Measurements from ENCODE around the gene CXCL13. TPM values are rescaled to one million over a fixed set of nuclear protein-coding genes. Genes with fewer than 3 reads are reported as not detected.
"Not testable (repeated sequence)": the region's sequence is repeated elsewhere in the genome, so short reads cannot be mapped to it uniquely, and the experiment has no call there.

The CXCL13 gene
- total RNA-seq, 1 donor from 2014 or later = 2.4 TPM

- no peak for DNase-seq (ENCODE audit: low spot score)
These were observed 3.9 kb upstream of the CXCL13 start for GRCh38 chr4:77601614-77602187.

- DNase-seq (ENCODE audit: low spot score) = no peak
These were observed 7.6 kb downstream of the CXCL13 start for GRCh38 chr4:77613267-77613666.

DNA sequence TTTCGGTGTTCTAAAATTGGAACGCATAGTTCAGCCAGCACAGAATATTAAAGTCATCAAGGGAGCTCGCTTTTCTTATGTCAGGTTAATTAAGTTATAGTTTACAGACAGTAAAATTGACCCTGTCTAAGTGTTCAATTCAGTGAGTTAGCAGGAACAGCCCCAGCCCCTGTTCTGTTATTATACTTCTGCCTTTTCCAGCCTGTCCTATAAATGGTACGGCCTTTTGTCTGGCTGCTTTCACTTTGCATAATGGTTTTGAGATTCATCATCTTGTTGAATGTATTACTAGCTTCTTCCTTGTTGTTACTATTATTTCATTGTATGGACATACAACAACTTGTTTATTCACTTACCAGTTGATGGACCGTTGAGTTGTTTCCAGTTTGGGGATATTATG, 9.5 kb downstream of the CXCL13 start:
- no peak for DNase-seq (ENCODE audit: low spot score)

DNA sequence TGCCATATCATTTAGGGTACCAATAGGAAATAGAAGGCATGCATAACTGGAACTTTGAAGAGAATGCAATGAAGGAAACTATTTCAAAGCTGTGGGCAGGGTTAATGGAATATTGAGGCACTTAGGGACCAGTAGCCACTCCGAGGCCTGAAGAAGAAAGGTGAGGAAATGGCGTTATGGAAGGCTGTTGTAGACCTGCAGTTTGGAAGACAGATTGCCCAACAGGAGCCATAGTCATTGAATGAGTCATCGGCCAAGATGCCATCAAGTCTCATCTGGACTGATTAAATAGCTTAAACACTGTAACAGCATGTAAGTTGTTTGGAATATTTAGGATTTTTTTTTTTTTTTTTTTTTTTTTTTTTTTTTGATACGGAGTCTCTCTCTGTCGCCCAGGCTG, 11.6 kb downstream of the CXCL13 start:
- no peak for DNase-seq (ENCODE audit: low spot score)

GRCh38 chr4:77618383-77619241, 13.0 kb downstream of the CXCL13 start:
- DNase-seq (ENCODE audit: low spot score) = peak; percentile 81

- DNase-seq (ENCODE audit: low spot score) = no peak
These were observed 13.8 kb downstream of the CXCL13 start for GRCh38 chr4:77619408-77619807.

DNA sequence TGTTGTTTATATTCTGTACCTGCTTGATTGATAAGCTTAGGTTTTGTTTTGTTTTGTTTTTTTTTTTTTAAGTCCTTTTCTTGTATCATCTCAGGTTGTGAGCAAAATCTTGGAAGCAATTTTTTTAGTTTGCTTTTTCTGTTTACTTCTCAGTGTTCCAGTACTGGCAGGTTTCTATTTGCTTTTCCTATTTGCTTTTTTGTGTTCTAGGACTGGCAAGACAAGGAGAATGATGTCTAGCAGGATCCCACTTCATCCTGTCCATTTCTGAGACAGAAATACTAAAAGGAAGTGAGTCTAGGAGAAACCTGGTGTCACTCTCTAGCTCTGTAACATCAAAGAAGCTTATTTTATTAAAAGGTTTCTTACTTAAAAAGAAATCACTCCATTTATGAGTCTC, 15.6 kb downstream of the CXCL13 start:
- no peak for DNase-seq (ENCODE audit: low spot score)

DNA sequence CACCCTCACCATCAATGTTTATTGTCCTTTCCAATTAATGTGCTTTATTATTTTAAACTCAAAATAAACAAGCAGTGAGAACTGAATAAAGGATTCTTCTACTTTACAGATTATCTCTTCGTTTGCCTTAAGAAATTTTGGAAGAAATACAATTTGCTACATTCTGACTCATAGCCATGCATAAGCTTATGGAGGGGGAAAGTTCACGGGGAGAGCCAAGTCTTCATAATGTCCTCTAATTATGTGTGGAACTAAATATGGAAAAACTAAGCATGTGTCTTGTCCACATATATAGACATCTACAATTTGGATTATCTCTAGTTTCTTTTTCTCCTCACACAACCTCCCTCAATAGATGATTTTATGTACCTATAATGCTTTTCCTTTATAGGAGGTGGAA, 17.5 kb downstream of the CXCL13 start:
- DNase-seq (ENCODE audit: low spot score) = no peak

GRCh38 chr4:77624213-77624612, 18.6 kb downstream of the CXCL13 start:
- no peak for DNase-seq (ENCODE audit: low spot score)

DNA sequence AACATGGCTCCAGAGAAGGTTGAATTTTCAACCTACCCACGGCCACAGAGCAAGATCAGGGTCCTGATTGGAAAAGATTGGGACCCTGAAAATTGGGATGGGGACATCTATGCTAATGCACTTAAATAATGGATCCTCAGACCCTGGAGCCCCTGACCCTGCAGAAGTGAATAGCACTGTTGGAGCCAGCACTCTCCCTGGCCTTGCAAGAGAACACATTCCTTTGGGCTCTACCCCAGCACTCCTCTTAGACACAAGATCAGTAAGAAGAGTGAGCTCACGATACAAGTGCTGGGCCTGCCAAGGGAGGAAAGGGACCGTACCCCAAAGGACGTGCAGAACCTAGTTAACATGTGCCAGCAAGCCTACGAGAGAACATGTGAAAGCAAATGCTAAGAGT, 19.9 kb downstream of the CXCL13 start:
- no peak for DNase-seq (ENCODE audit: low spot score)

GRCh38 chr4:77629885-77630284, 24.3 kb downstream of the CXCL13 start:
- DNase-seq (ENCODE audit: low spot score) = no peak

DNA sequence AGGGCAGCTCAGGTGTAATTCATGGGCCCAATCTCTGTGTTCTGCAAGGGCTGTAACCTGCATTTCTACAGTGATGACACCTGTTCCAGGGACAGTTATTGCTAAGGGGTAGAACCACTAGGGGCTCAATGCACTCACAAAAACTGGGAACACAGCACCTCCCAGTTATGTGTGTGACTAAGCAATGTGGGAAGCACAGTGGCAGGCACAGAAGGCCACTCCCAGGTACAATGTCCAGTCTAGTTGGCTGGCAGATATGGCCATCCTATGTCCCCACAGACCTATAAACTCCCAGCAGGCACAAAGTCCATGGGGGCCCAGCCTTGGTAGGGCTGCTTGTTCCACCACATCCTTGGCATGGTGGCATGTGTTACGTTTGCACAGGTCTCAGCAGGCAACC, 25.7 kb downstream of the CXCL13 start:
- no peak for DNase-seq (ENCODE audit: low spot score)

DNA sequence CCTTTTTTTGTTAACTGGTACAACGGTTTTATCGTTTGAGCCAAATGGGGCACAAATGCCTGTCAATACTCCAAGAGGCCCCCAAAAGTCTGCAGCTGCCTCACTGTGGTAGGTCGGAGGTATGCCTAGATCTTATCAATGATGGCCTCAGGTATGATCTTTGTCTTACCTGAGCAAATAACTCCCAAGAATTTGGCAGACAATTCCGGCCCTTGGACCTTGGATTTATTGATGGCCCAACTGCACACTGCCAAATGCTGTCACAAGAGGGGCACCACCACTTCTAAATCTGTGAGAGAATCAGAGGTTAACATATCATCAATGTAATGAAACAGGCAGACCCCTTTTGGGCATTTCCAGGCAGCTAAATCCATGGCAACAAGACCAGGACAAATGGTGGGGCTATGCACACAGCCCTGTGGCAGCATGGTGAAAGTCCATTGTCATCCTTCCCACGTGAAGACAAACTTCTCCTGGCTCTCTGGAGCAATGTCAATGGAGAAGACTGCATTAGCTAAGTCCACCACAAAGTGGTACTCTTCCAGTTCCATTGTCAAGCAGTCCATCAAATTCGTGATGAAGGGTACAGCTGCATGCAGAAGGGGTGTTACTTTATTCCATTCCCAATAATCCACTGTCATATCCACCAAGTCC, 28.6 kb downstream of the CXCL13 start:
- no peak for DNase-seq (ENCODE audit: low spot score)

- no peak for DNase-seq (ENCODE audit: low spot score)
These were observed 29.6 kb downstream of the CXCL13 start for GRCh38 chr4:77635246-77635645.

GRCh38 chr4:77635876-77636275, 30.3 kb downstream of the CXCL13 start:
- DNase-seq (ENCODE audit: low spot score) = no peak

DNA sequence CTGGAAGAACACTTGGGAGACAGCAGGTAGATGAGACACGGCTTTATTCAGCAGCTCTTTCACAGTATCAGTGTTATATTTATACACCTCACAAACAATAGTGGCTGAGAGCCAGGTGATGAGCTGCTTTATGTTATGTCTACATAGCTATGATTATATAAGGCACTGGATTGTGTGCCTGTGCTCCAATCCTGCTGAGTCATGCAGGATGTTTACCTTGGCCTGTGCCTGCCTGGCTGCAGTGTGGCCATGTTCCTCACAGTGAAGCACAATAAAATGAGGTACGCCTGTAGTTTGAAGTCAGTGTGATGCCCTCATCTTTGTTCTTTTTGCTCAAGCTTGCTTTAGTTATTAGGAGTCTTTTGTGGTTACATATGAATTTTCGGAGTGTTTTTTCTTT, 31.3 kb downstream of the CXCL13 start:
- DNase-seq (ENCODE audit: low spot score) = no peak

GRCh38 chr4:77644069-77644468, 38.4 kb downstream of the CXCL13 start:
- DNase-seq (ENCODE audit: low spot score) = not testable (repeated sequence)

DNA sequence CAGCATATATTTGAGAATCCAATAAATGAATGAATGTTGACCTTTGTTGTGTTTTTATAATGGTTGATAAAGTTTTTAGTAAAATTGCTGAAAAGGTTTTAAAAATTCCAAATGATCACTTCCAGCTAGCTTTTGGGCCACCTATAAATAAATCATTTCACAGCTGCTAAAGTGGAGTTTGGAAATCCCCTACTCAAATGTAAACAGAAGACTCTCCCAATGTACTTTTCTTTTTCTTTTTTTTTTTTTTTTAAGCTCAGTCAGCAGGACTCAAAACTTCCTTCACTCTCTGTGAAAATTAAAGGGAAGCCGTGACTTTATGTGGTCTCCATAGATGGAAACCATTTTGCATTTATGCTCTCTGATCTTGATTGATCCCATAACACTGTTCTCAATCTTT, 45.2 kb downstream of the CXCL13 start:
- DNase-seq (ENCODE audit: low spot score) = no peak

GRCh38 chr4:77651820-77652219, 46.2 kb downstream of the CXCL13 start:
- no peak for DNase-seq (ENCODE audit: low spot score)

DNA sequence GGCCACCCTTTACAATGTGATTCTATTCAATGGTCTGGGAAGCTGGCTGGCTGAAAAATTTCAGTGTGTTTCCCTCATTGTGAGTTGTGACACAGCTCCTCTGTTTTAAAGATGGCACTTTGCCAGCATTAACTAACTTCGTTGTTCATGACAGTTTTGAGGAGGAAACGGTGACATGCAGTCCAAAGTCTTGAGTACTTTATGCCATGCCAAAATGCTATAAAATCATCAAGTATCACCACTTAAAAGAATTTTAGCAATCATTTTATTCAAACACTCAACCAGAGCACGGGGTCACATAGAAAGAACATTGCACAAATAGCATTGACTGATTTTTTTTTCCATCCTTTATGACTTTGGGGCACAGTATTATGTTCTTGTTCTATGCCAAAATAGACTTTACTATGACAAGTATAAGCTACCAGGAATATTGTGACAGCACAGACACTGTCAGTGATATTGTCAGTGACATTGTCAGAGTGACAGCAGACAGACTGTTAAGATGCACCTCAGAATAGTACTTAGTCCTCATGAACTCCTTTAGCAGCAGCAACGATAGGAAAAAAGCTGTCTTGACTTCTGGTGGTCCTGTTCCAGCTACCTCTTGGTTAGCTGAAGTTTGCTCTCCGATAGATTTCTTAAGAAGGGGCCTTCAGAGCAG, 46.7 kb downstream of the CXCL13 start:
- DNase-seq (ENCODE audit: low spot score) = no peak

DNA sequence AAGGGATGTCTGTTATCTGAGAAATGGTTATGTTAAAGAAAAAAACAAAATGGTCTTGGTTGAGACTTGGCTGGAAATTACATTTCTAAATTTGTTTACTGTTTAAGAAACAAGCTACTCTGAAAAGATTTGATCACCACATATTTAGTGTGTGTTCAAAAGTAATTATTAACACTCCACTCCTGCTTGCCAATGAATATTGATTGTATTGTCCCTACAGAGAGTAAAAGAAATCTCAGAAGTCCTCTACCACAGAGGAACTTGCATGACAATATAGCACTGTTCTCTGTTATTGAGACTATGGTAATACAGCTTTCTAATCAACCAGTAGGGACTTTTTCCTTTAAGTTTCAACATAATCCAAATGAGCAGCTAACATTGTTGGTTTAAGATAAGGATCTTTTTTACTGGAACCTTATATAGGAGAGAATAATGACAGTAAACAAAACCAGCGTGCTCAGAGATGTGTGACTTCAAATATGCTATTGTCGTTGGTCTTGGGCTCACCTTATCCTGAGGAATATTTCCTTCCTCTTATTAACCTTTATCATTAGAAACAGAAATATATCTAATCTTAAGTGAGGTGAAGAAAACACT, 47.6 kb downstream of the CXCL13 start:
- DNase-seq (ENCODE audit: low spot score) = no peak

DNA sequence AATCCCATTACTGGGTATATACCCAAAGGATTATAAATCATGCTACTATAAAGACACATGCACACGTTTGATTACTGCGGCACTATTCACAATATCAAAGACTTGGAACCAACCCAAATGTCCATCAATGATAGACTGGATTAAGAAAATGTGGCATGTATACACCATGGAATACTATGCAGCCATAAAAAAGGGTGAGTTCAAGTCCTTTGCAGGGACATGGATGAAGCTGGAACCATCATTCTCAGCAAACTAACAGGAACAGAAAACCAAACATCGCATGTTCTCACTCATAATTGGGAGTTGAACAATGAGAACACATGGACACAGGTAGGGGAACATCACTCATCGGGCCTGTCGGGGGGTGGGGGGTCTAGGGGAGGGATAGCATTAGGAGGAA, 54.7 kb downstream of the CXCL13 start:
- DNase-seq (ENCODE audit: low spot score) = not testable (repeated sequence)
